HG02938 (cell line): Measurements from ENCODE around the gene OSBPL9.
"Not testable (repeated sequence)": the region's sequence is repeated elsewhere in the genome, so short reads cannot be mapped to it uniquely, and the experiment has no call there.

Source experiments
- ATAC-seq: cut with Tn5 transposase; IDR thresholded peaks from one replicate; pipeline ENCODE4 v1.9.1; 2021; ENCODE audit warnings: mild to moderate bottlenecking, moderate library complexity; ENCODE audit not compliant: unreplicated experiment

The OSBPL9 gene

DNA sequence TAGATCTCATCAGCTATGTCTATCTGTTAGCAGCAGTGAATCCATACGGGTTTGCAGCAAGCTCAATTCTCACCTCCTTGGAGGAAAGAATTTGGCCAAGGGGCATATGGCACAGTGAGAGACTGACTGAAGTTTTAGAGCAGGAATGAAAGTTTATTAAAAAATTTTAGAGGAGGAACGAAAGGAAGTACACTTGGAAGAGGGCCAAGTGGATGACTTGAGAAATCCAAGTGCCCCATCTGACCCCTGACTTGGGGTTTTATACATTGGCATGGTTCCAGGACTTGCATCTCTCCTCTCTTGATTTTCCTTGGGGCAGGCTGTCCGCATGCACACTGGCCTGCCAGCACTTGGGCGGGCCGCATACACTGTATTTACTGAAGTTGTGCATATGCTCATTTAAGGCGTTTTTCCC is 9.2 kb upstream of the OSBPL9 start:
- ATAC-seq: no peak

DNA sequence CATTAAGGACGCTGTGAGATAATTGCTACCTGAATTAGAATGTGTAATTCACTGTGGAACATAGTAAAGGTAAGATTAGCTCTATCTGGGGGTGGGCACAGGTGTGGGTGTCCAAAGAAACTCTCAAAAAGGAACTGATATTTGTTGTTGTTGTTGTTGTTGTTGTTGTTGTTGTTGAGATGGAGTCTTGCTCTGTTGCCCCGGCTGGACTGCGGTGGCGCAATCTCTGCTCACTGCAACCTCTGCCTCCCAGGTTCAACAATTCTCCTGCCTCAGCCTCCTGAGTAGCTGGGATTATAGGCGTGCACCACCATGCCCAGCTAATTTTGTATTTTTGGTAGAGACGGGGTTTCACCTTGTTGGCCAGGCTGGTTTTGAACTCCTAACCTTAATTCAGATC is 6.8 kb upstream of the OSBPL9 start:
- ATAC-seq: not testable (repeated sequence)

DNA sequence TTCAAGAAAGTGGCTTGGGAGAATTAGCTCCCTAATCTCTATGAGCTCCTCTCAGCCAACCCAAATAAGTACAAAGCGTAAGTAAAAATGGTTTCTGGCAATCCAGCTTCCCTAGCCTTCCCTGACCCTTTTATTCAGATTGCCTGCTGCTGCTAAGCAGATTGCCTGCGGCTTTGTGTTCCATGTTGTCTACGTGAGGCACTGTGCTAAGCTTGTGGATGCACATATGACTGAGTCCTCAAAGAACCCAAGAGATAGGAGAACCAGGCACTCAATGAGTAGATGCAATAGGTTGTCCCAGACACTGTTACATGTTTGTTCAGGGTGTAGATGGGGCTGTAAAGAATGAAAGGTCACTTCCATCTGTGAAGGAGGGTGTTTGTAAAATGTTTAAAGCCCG is 6.3 kb upstream of the OSBPL9 start:
- ATAC-seq: no peak

DNA sequence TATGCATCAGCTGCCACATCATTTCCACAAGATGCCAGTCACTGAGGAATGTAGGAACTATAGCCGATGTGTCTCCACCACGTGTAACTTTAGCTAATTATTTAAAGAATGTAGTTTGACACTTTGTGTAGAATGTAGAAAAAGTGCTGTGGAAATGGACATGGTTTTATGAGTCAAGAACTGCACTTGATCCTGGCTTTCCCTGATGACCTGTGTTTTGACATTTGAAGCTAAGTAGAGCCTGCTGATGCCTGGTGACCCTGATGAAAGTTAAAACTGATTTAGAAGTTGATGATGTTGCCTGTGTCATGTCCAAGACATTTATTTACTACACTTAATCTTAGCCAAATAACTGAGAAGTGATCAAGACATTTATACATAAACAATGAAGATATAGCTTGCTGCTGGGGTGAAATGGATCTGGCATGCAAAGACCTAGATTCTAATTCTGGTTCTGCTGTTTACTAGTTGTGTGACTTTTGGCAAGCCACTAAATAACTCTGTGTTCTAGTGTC is 4.4 kb upstream of the OSBPL9 start:
- ATAC-seq: no peak

DNA sequence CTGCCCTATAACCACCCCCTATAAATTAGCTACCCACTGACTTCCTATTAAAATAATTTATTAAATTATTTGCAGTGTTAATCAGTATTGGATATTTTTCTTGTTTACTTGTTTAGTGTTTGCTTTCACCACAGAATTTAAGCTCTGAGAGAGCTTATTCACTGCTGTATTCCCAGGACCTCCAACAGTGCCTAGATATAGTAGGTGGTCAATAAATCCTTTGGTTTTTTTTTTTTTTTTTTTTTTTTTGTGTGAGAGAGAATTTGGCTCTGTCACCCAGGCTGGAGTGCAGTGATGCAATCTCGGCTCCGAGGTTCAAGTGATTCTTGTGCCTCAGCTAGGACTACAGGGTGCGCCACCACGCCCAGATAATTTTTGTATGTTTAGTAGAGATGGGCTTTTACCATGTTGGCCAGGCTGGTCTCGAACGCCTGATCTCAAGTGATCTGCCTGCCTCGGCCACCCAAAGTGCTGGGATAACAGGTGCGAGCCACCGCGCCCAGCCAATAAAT is 1.1 kb upstream of the OSBPL9 start:
- ATAC-seq: no peak

DNA sequence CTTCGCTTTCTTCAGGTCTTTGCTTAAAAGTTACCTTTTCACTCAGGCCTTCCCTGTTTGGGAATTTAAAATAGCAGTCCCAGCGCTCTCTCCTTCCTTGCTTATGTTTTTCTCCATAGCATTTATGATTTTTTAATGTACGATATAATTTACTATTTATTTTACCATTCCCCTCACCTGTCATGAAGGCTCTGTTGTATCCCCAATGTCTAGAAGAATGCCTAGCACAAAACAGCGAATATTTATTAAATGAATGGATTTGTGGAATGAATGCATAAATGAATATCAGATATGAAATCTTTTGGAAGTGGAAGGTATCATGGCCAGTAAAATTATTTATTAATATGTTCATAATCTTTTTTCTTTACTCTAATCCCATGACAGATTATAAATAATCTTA is 402 bp upstream of the OSBPL9 start:
- no peak for ATAC-seq

DNA sequence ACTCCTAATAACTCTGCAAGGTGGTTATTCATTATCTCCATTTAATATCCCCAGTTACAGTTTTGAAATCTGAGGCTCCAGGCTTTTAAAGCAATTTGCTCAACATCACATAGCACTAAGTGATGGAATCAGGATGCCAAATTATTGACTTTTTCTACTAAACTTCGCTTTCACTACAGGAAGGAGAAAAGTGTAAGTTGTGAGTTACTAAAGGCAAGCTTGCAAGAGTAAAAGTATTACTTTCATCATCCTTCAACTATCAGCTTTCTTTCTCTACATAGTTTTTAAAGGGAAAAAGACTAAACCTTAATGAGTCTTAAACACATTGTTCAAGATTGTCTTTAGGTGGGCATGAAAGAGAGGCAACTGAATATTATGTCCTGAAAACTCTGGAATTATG is 1.8 kb downstream of the OSBPL9 start:
- no peak for ATAC-seq

DNA sequence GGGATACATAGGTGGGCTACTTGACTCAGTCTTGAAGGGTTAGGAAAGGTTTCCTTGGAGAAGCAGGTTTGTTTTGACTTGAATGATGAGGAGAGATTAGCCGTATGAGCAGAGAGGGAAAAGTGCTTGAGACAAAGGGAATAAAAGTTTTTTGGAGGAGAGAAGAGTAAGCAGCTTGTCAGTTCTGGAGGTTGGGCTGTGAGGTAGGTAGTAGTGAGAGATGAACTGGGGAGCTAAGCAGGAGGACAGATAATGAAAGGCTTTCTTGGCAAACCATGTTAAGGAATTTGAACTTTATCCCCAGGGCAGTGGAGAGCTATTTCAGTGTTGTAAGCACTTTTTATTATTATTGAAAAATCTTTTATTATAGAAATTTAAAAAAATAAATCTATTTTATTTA is 3.6 kb downstream of the OSBPL9 start:
- no peak for ATAC-seq

DNA sequence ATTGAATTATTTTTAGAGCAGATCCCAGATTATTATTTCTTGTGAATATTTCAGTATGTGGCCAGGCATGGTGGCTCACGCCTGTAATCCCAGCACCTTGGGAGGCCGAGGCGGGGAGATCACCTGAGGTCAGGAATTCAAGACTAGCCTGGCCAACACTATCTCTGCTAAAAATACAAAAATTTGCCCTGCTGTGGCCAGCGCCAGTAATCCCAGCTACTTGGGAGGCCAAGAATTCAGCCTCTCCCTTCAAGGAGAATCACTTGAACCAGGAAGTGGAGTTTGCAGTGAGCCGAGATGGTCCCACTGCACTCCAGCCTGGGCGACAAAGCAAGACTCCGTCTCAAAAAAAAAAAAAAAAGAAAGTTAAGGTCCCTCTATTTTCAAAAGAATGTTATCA is 4.3 kb downstream of the OSBPL9 start:
- ATAC-seq: no peak

DNA sequence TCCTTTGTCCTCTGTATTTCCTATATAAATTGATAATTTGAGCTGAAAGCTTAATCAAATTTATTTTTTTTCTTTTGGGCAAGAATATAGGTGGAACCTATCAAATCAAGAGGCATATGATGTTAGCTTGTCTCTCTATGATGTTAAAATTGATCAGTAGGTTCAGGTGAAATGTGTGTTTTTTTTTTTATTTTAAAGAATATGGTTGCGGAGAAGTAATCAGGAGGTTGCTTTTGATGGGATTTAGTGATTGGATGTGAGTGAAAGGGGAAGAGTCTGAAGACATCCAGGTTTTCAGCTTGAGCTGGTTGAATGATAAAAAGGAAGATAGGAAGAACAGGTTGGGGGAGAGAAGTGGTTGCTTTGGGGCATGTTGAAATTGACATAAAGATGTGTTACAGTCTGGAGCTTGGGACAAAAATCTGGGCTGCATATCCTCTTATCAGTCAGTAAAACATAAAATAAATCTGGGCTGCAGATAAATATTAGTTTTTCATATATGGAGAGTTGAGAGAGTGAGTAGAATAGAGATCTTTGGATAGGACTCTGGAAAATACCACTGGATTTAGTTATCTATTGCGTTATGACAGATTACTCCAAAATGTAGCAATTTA is 5.1 kb downstream of the OSBPL9 start:
- ATAC-seq: no peak

DNA sequence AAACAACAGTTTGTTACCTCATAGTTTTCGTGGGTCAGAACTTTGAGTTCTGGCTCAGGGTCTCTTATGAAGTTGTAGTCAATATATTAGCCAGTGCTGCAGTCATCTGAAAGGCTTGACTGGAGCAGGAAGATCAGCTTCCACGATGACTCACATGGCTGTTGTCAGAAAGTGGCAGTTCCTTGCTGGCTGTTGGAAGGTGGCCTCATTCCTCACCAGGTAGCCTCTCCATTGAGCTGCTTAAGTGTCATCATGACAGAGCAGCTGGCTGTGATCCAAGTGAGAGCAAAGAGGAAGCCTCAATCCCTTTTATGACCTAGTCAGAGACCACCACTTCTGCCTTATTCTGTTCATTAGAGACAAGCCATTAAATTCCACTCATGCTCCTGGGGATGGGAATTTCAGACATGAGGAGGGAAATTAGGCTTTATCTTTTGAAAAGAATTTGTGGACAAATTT is 5.6 kb downstream of the OSBPL9 start:
- no peak for ATAC-seq

DNA sequence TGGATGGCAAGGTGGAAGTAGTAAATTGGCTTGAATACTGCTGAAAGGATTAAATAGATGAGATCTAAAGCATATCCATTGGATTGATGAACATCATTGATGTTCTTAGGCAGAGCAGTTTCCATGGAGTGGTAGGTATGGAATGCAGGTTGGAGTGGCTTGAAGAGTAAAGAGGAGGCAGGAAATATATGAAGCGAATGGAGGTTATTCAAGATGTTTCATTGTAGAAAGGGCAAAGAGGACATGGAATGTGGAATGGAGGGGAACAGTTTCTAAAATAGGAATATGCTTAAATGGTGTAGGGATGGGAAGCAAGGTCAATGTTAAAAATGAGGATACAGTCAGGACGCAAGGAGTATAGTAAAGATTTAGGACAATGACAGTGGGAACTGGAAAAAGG is 6.1 kb downstream of the OSBPL9 start:
- ATAC-seq: no peak

DNA sequence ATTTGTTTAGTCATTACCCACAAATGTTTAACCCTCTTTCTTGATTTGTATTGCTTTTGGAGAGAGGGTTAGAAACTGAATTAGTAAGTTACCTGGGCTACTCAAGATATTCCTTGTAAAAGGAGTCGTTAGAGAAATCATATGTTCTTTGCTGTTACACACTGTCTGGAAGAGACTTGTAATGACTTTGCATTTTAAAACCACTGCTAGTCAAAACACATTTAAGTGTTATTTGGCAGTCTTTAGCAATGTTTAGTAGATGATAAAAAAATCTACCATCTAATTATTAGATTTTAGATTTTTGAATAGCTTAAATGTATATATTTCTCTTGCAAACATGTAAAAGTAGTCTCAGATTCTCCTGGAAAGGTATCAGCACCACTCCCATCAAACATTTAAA is 6.6 kb downstream of the OSBPL9 start:
- no peak for ATAC-seq

DNA sequence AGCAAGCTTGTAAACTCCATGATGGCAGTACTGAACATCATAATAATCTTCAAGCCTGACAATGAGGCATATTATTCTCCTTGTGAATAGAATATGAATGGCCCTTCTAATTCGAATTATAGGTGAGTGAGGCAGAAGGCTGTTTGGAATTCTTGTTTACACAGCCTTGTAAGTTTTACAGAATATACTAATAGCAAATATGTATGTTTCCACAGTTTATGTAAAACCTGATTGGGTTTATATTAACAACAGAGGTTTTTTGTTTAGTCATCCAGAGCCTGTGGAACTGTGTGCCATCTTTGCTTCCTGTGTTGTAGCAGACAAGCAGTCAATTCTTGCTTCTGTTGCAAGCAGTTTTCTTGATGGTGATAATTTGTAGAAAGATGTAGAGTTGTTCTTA is 8.0 kb downstream of the OSBPL9 start:
- ATAC-seq: no peak

DNA sequence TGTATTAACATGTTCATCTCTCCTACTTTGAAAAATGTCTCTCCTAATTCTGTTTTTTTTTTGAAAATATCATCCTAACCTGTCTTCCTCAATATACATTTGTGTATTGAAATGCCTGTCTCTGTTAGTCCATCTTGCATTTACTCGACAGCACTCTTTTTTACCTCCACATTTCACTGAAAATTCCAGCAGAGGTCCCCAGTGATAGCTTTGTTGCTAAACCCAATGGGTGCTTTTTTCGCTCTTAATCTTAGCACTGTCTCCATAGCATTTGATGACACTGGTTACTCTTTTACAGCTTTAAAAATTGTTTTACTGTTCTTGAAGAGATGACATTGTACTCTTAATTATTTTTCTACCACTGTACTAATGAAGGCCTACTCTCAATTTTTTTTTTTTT is 10.8 kb downstream of the OSBPL9 start:
- ATAC-seq: no peak

DNA sequence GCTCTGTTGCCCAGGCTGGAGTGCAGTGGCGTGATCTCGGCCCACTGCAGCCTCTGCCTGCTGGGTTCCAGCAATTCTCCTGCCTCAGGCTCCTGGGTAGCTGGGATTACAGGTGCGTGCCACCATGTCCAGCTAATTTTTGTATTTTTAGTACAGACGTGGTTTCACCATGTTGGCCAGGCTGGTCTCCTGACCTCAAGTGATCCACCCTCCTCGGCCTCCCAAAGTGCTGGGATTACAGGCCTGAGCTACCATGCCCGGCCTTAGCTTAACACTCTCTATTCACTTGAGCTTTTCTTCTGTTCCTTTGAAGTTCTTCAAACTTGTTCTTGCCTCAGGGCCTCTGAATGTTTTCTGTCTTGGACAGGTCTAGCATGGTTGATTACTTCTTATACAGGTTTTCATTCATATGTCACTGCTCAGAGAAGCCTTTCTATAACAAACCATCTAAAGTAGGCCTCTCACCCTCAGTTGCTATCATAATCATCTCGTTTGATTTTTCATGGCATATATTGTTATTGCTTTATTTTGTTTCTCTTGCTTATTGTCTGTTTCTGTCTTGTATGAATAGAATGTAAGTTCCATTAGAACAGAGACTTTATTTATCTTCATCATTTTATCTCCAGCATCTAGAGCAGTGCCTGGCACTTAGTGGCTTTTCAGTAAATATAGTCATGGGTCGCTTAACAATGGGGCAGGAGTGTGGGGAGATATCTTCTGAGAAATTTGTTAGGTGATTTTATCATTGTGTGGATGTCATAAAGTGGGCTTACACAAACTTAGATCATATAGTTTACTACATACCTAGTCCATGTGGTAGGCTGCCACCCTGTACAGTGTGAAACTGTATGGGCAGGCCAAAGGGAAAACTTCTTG is 12.1 kb downstream of the OSBPL9 start:
- ATAC-seq: no peak

DNA sequence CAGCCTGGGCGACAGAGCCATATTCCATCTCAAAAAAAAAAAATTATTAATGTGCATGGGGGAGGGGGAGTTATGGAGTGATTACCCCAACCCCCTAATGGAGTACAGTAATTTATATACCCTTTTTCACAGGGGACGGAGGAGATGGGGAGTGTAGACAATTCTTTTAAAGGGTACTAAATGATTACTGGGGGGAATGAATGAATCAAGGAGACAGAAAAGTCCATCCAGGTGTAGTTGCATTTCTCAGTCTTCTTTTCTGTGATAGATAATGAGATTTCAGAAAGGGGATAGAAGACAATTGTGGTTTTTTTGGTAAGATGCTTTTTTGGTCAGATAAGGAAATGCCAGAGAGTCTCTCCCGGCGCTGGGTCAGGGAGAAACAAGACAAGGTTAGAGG is 13.0 kb downstream of the OSBPL9 start:
- ATAC-seq: no peak

DNA sequence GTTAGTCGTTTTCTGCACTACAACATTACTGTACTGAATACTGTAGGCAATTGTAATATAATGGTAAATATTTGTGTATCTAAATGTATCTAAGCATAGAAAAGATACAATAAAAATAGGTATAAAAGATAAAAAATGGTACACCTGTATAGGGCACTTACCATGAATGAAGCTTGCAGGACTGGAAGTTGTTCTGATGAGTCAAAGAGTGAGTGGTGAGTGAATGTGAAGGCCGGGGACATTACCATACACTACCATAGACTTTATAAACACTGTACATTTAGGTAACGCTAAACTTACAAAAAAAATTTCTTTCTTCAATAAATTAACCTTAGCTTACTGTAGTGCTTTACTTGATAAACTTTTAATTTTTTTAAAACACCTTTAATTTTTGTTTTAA is 13.5 kb downstream of the OSBPL9 start:
- no peak for ATAC-seq

DNA sequence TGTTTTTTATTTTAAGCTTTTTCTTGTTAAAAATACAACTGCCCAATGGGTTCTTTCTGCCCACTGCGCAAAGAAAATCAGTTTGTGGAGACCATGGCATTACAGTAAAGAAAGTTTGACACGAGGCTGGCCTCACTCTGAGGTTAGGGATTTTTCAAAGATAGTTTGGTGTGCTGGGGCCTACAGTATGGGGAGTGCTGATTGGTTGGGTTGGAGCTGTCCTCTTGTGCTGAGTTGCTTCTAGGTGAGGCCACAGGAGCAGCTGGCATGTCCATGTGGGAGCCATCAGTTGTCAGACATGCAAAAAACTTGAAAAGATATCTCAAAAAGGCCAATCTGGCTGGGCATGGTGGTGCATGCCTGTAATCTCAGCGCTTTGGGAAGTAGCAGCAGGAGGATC is 14.0 kb downstream of the OSBPL9 start:
- ATAC-seq: no peak

DNA sequence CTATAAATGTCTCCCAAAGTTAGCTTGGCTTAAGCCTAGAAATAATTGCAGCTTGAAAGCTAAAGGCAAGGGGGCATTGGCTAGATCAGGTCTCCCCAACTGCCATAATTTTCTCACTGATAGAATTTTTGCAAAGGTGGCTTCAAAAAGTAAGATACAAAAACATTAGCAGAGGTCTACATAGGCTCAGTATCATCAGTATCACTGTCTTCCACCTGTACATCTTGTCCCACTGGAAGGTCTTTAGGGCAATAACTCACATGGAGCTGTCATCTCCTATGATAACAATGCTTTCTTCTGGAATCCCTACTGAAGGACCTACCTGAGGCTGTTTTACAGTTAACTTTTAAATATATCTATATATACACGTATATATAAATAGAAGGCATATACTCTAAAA is 14.9 kb downstream of the OSBPL9 start:
- no peak for ATAC-seq

DNA sequence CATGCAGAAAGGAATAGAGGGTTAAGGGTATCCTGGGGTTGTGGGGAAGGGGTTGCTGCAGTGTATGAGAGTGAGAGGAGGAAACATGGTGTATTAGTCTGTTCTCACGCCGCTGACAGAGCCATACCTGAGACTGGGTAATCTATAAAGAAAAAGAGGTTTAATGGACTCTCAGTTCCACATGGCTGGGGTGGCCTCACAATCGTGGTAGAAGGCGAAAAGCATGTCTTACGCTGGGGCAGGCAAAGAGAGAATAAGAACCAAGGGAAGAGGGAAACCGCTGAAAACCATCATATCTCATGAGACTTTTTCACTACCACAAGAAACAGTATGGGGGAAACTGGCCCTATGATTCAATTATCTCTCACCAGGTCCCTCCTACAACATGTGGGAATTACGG is 17.7 kb downstream of the OSBPL9 start:
- no peak for ATAC-seq

DNA sequence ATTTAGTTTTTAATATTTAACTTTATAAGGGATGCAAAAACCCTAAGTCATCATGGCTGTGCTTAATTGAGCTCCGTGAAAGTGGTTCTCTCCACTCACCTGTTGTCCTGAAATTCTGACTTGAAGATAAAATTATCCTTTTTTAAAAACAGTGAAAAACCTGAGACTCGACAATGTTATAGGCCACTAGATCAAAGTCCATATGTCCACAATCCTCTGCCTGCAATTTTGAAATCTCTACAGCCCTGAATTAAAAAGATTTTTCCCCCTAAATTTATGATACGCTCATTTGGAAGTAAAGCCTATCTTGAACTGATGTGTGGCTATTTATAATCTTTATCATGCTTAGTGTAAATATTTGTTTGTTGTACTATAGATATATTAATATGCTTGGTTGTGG is 18.7 kb downstream of the OSBPL9 start:
- ATAC-seq: no peak
